ENCODE data around the gene ITK.

The ITK gene

GRCh38 chr5:157265714-157266285 lies 85.2 kb downstream of the ITK start, which contains the start of gene CYFIP2:
TSS of gene CYFIP2 (plus strand) at chr5:157266123. CDS start at chr5:157285362, 19,239 bp downstream.
- Histone ChIP-seq H3K4me2 (ENCODE audit: insufficient read depth, low read length, poor library complexity, severe bottlenecking) (peak within 1 kb of the TSS; percentile 88), H3K27me3 (ENCODE audit: control insufficient read depth in 3 of 3, insufficient read depth in 3 of 3, low read depth in 1 of 3, low read length in 3 of 3) (peaks cover 0 to 7% (median 0%) of the 10 kb centered on the region in 3 experiments), H3K14ac (ENCODE audit: low read length) (no peak within 1 kb of the TSS), H3K27ac (replicated peaks; ENCODE audit: low read length) (no peak within 1 kb of the TSS), H2AK5ac (ENCODE audit: low read depth, low read length) (no peak within 1 kb of the TSS), H4K91ac (ENCODE audit: low read depth, low read length, poor library complexity) (no peak within 1 kb of the TSS), H3K18ac (ENCODE audit: low read length) (peak within 1 kb of the TSS; percentile 91), H3K4me3 (ENCODE audit: low read length in 2 of 2) (peak within 1 kb of the TSS; percentile 89 to 96), H3K36me3 (replicated peaks in 1 of 2; ENCODE audit: control insufficient read depth in 2 of 2, insufficient read depth in 2 of 2, low read length in 2 of 2) (peaks cover 0 to 22% of the 10 kb centered on the region in 2 donors), H3K4me1 (ENCODE audit: control insufficient read depth in 2 of 2, insufficient read depth in 1 of 2, low read depth in 1 of 2, low read length in 2 of 2) (peaks cover 15 to 21% of the 10 kb centered on the region in 2 donors), H3K9me3 (replicated peaks in 1 of 2; ENCODE audit: control insufficient read depth in 2 of 2, insufficient read depth in 1 of 2, low read depth in 1 of 2, low read length in 2 of 2) (no peaks in the 10 kb centered on the region), H2BK120ac (ENCODE audit: low read depth, low read length) (no peak within 1 kb of the TSS), H2BK12ac (ENCODE audit: low read length) (no peak within 1 kb of the TSS), H3K79me1 (ENCODE audit: low read depth, low read length) (peaks cover 6% of the 10 kb centered on the region), H2AFZ (ENCODE audit: low read length) (peak within 1 kb of the TSS; percentile 100), H4K8ac (ENCODE audit: low read depth, low read length) (no peak within 1 kb of the TSS), H3K9ac (ENCODE audit: low read depth, low read length, poor library complexity) (peak within 1 kb of the TSS; percentile 86), H3K4ac (ENCODE audit: low read length) (no peak within 1 kb of the TSS), H2BK5ac (ENCODE audit: low read length) (no peak within 1 kb of the TSS), H3K23ac (ENCODE audit: low read depth, low read length, poor library complexity) (peak within 1 kb of the TSS; percentile 8), H2BK15ac (ENCODE audit: low read length) (no peak within 1 kb of the TSS)
- peak; percentile 60 for DNase-seq (ENCODE audit: low spot score)
- no CpG with 5 or more reads among the region's 58 CpGs for WGBS, 2 donors (ENCODE audit: extremely low coverage in 2 of 2, insufficient read length in 2 of 2, insufficient replicate concordance in 1 of 2)

GRCh38 chr5:157266286-157267007 lies 85.8 kb downstream of the ITK start:
- Histone ChIP-seq H3K27me3 (ENCODE audit: control insufficient read depth in 3 of 3, insufficient read depth in 3 of 3, low read depth in 1 of 3, low read length in 3 of 3) (peaks cover 0 to 7% (median 0%) of the 10 kb centered on the region in 3 experiments), H3K79me1 (ENCODE audit: low read depth, low read length) (peaks cover 6% of the 10 kb centered on the region), H3K4me1 (ENCODE audit: control insufficient read depth in 2 of 2, insufficient read depth in 1 of 2, low read depth in 1 of 2, low read length in 2 of 2) (peaks cover 15 to 21% of the 10 kb centered on the region in 2 donors), H3K4me3 (ENCODE audit: low read length in 2 of 2) (peak overlapping the region; percentile 89 to 96), H3K4ac (ENCODE audit: low read length) (no peak overlapping the region), H3K14ac (ENCODE audit: low read length) (no peak overlapping the region), H2BK5ac (ENCODE audit: low read length) (no peak overlapping the region), H3K23ac (ENCODE audit: low read depth, low read length, poor library complexity) (peak overlapping the region; percentile 8), H3K9ac (ENCODE audit: low read depth, low read length, poor library complexity) (peak overlapping the region; percentile 86), H3K27ac (replicated peaks; ENCODE audit: low read length) (no peak overlapping the region), H4K8ac (ENCODE audit: low read depth, low read length) (no peak overlapping the region), H3K4me2 (ENCODE audit: insufficient read depth, low read length, poor library complexity, severe bottlenecking) (peak overlapping the region; percentile 88), H2AK5ac (ENCODE audit: low read depth, low read length) (no peak overlapping the region), H4K91ac (ENCODE audit: low read depth, low read length, poor library complexity) (no peak overlapping the region), H2AFZ (ENCODE audit: low read length) (peak overlapping the region; percentile 100), H3K9me3 (replicated peaks in 1 of 2; ENCODE audit: control insufficient read depth in 2 of 2, insufficient read depth in 1 of 2, low read depth in 1 of 2, low read length in 2 of 2) (no peaks in the 10 kb centered on the region), H2BK120ac (ENCODE audit: low read depth, low read length) (no peak overlapping the region), H2BK15ac (ENCODE audit: low read length) (no peak overlapping the region), H3K18ac (ENCODE audit: low read length) (peak overlapping the region; percentile 82), H2BK12ac (ENCODE audit: low read length) (no peak overlapping the region), H3K36me3 (replicated peaks in 1 of 2; ENCODE audit: control insufficient read depth in 2 of 2, insufficient read depth in 2 of 2, low read length in 2 of 2) (peaks cover 0 to 23% of the 10 kb centered on the region in 2 donors)
- DNase-seq (ENCODE audit: low spot score): peak; percentile 20
- WGBS, 2 donors (ENCODE audit: extremely low coverage in 2 of 2, insufficient read length in 2 of 2, insufficient replicate concordance in 1 of 2): no CpG with 5 or more reads among the region's 62 CpGs

GRCh38 chr5:157267025-157267424 lies 86.4 kb downstream of the ITK start:
- WGBS, 2 donors (ENCODE audit: extremely low coverage in 2 of 2, insufficient read length in 2 of 2, insufficient replicate concordance in 1 of 2): no CpG with 5 or more reads among the region's 3 CpGs
- Histone ChIP-seq H2AK5ac (ENCODE audit: low read depth, low read length) (no peak overlapping the region), H3K9me3 (replicated peaks in 1 of 2; ENCODE audit: control insufficient read depth in 2 of 2, insufficient read depth in 1 of 2, low read depth in 1 of 2, low read length in 2 of 2) (no peaks in the 10 kb centered on the region), H3K18ac (ENCODE audit: low read length) (no peak overlapping the region), H3K14ac (ENCODE audit: low read length) (no peak overlapping the region), H3K4ac (ENCODE audit: low read length) (no peak overlapping the region), H3K79me1 (ENCODE audit: low read depth, low read length) (peaks cover 6% of the 10 kb centered on the region), H3K4me1 (ENCODE audit: control insufficient read depth in 2 of 2, insufficient read depth in 1 of 2, low read depth in 1 of 2, low read length in 2 of 2) (peaks cover 15 to 21% of the 10 kb centered on the region in 2 donors), H2BK5ac (ENCODE audit: low read length) (no peak overlapping the region), H3K23ac (ENCODE audit: low read depth, low read length, poor library complexity) (no peak overlapping the region), H2BK12ac (ENCODE audit: low read length) (no peak overlapping the region), H3K27ac (replicated peaks; ENCODE audit: low read length) (no peak overlapping the region), H4K8ac (ENCODE audit: low read depth, low read length) (no peak overlapping the region), H2AFZ (ENCODE audit: low read length) (no peak overlapping the region), H4K91ac (ENCODE audit: low read depth, low read length, poor library complexity) (no peak overlapping the region), H3K4me2 (ENCODE audit: insufficient read depth, low read length, poor library complexity, severe bottlenecking) (peak overlapping the region; percentile 88), H3K36me3 (replicated peaks in 1 of 2; ENCODE audit: control insufficient read depth in 2 of 2, insufficient read depth in 2 of 2, low read length in 2 of 2) (peaks cover 0 to 29% of the 10 kb centered on the region in 2 donors), H2BK120ac (ENCODE audit: low read depth, low read length) (no peak overlapping the region), H3K27me3 (ENCODE audit: control insufficient read depth in 3 of 3, insufficient read depth in 3 of 3, low read depth in 1 of 3, low read length in 3 of 3) (peaks cover 0 to 7% (median 0%) of the 10 kb centered on the region in 3 experiments), H3K9ac (ENCODE audit: low read depth, low read length, poor library complexity) (no peak overlapping the region), H2BK15ac (ENCODE audit: low read length) (no peak overlapping the region), H3K4me3 (ENCODE audit: low read length in 2 of 2) (peak overlapping the region; percentile 89 to 96)
- DNase-seq (ENCODE audit: low spot score): no peak
